IgD-negative memory B cell (primary cell): ENCODE results near the gene PTPN18. TPM values are rescaled to one million over a fixed set of nuclear protein-coding genes. Genes with fewer than 3 reads are reported as not detected.

ENCODE experiments used
- H3K27ac Mint-ChIP-seq, 3 donors: one replicate each; pipeline ENCODE4 v1.8.0; 2020 to 2022; ENCODE audit warnings: mild to moderate bottlenecking in 3 of 3, mixed read lengths in 3 of 3, moderate library complexity in 1 of 3
- H3K27me3 Mint-ChIP-seq: one replicate; pipeline ENCODE4 v1.8.0; 2021; ENCODE audit warnings: mixed read lengths
- H3K36me3 Mint-ChIP-seq: one replicate; pipeline ENCODE4 v1.8.0; 2020; ENCODE audit warnings: mild to moderate bottlenecking, mixed read lengths
- H3K4me1 Mint-ChIP-seq, 3 donors: one replicate each; pipeline ENCODE4 v1.8.0; 2020 to 2022; ENCODE audit warnings: mixed read lengths in 3 of 3, mild to moderate bottlenecking in 1 of 3
- H3K4me3 Mint-ChIP-seq, 4 donors: one replicate each; pipeline ENCODE4 v1.8.0; 2020 to 2022; ENCODE audit warnings: mild to moderate bottlenecking in 4 of 4, mixed read lengths in 4 of 4, moderate library complexity in 3 of 4
- H3K9me3 Mint-ChIP-seq, 3 donors: one replicate each; pipeline ENCODE4 v1.8.0; 2020 to 2021; ENCODE audit warnings: mixed read lengths in 3 of 3, mild to moderate bottlenecking in 1 of 3
- polyA plus RNA-seq: library from polyadenylated mRNA; unstranded; fragments of 300-500 nt; fragmentation: Illumina TruSeq; gene quantifications from one replicate; pipeline ENCODE4 v1.2.3, GENCODE V29; 2021

The PTPN18 gene
- polyA plus RNA-seq, 1 donor from 2014 or later, result 124 TPM

DNA sequence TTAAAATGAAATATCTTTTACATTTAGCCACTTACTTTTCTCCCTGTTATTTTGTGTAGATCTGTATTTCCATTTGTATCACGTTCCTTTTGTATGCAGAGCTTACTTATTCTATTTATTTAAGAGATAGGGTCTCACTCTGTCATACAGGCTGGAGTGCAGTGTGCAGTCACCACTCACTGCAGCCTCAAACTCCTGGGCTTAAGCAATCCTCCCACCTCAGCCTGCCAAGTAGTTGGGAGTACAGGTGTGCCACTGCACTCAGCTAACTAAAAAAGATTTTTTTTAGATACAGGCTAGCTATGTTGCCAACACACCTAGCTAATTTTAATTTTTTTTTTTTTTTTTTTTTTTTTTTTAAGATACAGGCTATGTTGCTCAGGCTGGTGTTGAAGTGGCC, 10.9 kb downstream of the PTPN18 start:
- H3K4me3 Mint-ChIP-seq, result no peak overlapping the region
- peaks cover 16 to 23% (median 19%) of the 10 kb centered on the region in 3 donors for H3K4me1 Mint-ChIP-seq
- H3K9me3 Mint-ChIP-seq, result no peaks in the 10 kb centered on the region
- H3K36me3 Mint-ChIP-seq, result no peaks in the 10 kb centered on the region
- H3K27ac Mint-ChIP-seq, result no peak overlapping the region
- no peaks in the 10 kb centered on the region for H3K27me3 Mint-ChIP-seq

DNA sequence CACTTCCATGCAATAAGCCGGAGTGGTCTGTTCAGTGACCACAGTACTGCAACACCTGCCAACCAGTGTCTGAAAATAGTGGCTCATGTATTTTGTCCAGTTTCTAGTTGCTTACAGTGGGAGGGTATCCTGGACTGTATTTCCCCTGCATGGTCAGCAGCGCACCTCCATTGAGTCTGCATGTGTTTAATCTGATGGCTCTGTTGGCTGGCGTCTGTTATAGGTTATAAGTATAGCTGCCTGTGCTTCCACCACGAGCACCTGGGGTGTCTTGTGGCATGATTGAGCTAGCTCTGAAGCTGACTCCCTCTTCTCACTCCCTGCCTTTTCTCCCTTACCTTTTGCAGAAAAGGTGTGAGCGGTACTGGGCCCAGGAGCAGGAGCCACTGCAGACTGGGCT, 12.9 kb downstream of the PTPN18 start:
- Mint-ChIP-seq H3K36me3 (no peaks in the 10 kb centered on the region), H3K9me3 (no peaks in the 10 kb centered on the region), H3K4me1 (peaks cover 26 to 36% (median 31%) of the 10 kb centered on the region in 3 donors), H3K27me3 (no peaks in the 10 kb centered on the region), H3K4me3 (no peak overlapping the region), H3K27ac (no peak overlapping the region)

DNA sequence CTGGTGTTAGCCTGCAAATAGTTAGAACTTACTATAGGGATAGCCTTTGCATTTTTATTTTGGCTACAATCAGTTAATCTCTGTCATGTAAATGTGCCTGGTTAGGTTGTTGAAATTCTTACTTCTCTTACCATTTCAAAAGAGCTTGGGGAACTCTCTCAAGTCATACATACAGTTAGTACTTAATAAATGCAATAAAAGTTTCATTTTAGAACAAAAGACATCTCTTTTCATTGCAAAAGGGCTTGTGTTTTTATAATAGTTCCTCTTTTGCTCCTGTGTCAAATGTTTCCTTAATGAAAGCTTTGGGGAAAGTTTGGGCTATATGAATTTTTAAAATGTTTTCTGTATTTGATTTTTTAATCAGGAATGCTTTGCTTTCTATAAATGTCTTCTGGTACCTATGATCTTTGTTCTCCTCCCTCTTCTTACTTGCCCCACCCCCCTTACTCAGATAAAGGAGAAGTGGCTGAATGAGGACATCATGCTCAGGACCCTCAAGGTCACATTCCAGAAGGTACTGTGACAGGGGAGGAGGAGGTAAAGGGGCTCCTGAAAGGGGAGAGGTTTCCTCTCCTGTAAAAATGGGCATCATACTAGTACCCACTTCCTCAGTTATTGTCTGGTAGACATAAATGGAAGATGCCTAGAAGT, 13.6 kb downstream of the PTPN18 start:
- no peaks in the 10 kb centered on the region for H3K36me3 Mint-ChIP-seq
- H3K4me1 Mint-ChIP-seq, result peaks cover 29 to 41% (median 33%) of the 10 kb centered on the region in 3 donors
- peak overlapping the region in 1 of 3 donors; percentile 94 for H3K27ac Mint-ChIP-seq
- H3K27me3 Mint-ChIP-seq, result no peaks in the 10 kb centered on the region
- peak overlapping the region in 3 of 4 donors; percentile 78 to 95 (median 92) for H3K4me3 Mint-ChIP-seq
- H3K9me3 Mint-ChIP-seq, result no peaks in the 10 kb centered on the region

DNA sequence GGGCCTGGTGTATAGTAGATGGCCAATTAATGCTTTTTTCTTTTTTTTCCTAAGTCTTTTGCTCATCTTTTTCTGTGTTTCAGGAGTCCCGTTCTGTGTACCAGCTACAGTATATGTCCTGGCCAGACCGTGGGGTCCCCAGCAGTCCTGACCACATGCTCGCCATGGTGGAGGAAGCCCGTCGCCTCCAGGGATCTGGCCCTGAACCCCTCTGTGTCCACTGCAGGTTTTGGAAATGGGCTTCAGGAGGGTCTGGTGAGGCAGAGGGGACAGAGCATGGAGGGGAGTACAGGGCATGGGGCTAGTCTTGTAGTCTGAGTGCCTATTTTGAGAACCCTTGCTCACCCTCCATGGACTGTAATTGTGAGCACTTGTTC, 14.1 kb downstream of the PTPN18 start:
- peaks cover 33 to 45% (median 34%) of the 10 kb centered on the region in 3 donors for H3K4me1 Mint-ChIP-seq
- H3K36me3 Mint-ChIP-seq, result no peaks in the 10 kb centered on the region
- H3K4me3 Mint-ChIP-seq, result peak overlapping the region in 3 of 4 donors; percentile 78 to 95 (median 92)
- H3K27me3 Mint-ChIP-seq, result no peaks in the 10 kb centered on the region
- H3K9me3 Mint-ChIP-seq, result no peaks in the 10 kb centered on the region
- H3K27ac Mint-ChIP-seq, result peak overlapping the region in 2 of 3 donors; percentile 90 to 94

DNA sequence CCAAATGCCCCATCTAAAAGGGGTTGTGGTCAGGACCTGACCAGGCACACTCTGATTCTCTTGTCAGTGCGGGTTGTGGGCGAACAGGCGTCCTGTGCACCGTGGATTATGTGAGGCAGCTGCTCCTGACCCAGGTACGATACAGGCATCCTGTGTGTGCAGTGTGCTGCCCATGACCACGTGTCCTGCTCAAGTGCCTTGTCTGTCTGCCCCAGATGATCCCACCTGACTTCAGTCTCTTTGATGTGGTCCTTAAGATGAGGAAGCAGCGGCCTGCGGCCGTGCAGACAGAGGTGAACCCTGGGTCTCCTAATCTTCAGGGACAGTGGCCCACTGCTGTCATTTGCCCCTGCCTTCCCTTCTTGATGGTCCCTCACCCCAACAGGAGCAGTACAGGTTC, 14.6 kb downstream of the PTPN18 start:
- no peaks in the 10 kb centered on the region for H3K9me3 Mint-ChIP-seq
- H3K36me3 Mint-ChIP-seq, result no peaks in the 10 kb centered on the region
- no peaks in the 10 kb centered on the region for H3K27me3 Mint-ChIP-seq
- H3K4me1 Mint-ChIP-seq, result peaks cover 33 to 49% (median 38%) of the 10 kb centered on the region in 3 donors
- H3K27ac Mint-ChIP-seq, result peak overlapping the region; percentile 90 to 96 (median 94)
- peak overlapping the region; percentile 92 to 96 (median 94) for H3K4me3 Mint-ChIP-seq

DNA sequence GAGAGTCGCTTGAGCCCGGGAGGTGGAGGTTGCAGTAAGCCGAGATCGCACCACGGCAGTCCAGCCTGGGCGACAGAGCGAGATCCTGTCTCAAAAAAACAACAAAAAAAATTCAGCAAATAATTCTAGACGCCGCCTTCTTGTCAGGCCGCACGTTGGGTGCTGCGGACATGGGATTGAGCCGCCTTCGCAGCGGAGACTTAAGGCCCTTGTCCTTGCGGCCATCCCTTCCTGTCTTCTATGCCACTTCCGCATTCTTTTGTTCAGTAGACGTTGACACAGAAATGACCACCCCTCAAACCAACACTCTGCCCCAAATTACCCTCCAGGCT, 15.8 kb downstream of the PTPN18 start:
- Mint-ChIP-seq H3K4me3 (peak overlapping the region; percentile 92 to 96 (median 94)), H3K27me3 (no peaks in the 10 kb centered on the region), H3K9me3 (no peaks in the 10 kb centered on the region), H3K36me3 (peaks cover 6% of the 10 kb centered on the region), H3K4me1 (peaks cover 44 to 61% (median 45%) of the 10 kb centered on the region in 3 donors), H3K27ac (peak overlapping the region; percentile 90 to 96 (median 94))

DNA sequence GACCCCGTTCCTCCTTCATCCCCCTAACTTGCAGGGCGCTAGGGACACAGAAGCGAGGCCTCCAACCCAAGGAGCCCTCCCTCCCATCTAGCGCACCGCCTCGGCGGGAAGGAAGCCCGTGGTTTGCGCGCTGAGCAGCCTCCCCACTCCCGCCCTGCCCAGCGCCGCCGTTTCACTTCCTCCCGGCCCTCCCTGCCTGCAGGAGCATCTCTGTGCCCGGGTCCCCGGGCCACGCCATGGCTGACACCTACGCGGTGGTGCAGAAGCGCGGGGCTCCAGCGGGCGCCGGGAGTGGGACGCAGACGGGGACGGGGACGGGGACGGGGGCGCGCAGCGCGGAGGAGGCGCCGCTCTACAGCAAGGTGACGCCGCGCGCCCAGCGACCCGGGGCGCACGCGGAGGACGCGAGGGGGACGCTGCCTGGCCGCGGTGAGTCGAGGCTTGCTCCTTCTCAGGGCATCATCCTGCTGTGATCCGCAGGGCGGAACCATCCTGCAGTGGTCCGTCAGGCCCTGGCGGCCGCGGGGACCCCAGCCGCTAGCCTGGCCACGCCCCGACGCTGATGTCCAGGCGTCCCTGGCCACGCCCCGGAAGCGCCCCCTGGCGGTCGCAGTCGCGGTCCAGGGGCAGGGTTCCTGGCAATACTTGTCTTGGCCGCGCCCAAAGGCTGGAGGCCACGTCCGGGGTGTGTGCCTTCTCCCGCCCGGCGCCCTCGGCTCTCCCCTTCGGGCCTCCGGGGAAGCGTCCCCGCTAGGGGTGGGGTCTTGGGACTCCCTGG, 16.4 kb downstream of the PTPN18 start:
- Mint-ChIP-seq H3K4me1 (peaks cover 50 to 66% (median 51%) of the 10 kb centered on the region in 3 donors), H3K9me3 (no peaks in the 10 kb centered on the region), H3K4me3 (peak overlapping the region; percentile 92 to 96 (median 94)), H3K27ac (peak overlapping the region; percentile 90 to 96 (median 94)), H3K27me3 (no peaks in the 10 kb centered on the region), H3K36me3 (peaks cover 6% of the 10 kb centered on the region)

DNA sequence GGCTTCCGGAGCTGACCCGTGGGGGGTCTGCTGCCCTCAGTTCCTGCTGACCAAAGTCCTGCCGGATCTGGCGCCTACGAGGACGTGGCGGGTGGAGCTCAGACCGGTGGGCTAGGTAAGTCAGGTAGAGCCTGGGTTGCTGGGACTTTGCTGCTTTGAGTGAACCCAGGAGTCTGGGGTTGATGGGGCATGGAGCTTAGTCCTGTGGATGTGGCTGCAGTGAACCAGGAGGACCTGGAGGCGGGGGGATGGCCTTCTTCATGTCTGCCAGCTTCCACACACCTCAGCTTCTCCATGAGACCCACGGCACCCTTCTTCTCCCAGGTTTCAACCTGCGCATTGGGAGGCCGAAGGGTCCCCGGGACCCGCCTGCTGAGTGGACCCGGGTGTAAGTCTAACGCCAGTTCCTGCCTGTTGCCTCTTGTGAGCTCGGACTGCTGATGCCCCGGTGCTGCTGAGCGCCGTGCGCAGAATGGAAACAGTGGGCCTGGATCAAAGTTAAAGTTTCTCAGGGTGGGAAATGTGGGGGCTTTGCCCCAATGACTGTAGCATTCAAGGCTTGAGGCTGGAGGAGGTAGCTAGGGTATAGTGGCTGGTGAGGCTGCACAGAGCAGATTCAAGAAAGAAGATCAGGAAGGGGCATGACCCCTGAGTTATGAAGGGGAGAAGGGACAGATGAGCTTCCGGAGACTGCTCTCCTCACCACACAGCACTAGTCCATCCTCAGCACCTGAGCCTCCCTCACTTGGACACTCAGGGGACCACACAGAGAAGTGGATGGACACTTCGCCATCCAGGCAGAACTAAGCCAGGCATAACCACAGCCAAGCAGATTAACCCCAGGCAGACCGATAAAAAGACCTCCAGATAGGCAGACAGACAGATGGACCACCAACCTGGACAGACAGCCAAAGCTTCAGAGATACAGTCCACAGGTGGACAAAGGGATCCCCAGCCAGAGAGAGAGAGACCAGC, 17.3 kb downstream of the PTPN18 start:
- peaks cover 58 to 74% (median 59%) of the 10 kb centered on the region in 3 donors for H3K4me1 Mint-ChIP-seq
- H3K9me3 Mint-ChIP-seq, result no peaks in the 10 kb centered on the region
- H3K27me3 Mint-ChIP-seq, result peaks cover 1% of the 10 kb centered on the region
- H3K36me3 Mint-ChIP-seq, result peaks cover 6% of the 10 kb centered on the region
- peak overlapping the region; percentile 86 to 96 (median 94) for H3K4me3 Mint-ChIP-seq
- H3K27ac Mint-ChIP-seq, result peak overlapping the region; percentile 44 to 94 (median 91)

DNA sequence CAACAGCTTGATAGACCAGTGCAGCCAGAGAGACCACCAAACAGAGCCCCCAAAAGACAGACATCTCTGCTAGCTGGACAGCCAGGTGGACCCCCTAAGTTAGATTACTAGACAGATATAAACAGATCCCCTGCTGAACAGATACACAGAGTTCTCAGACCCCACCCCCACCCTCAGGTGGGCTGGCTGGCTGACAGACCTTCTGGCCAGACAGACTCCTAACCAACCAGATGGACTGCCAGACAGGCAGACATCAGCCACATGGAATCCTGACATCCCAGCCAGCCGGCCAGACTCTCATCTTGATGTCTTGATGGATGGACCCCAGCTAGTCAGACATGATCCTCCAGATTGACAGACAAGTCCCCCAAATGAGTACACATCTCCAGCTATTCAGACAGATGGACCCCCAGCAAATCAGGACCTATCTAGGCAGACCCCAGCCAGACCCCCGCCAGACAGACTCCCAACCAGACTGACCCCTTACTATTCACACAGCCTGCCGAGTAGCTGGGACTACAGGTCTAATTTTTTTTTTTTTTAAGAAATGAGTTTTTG, 18.0 kb downstream of the PTPN18 start:
- Mint-ChIP-seq H3K9me3 (no peaks in the 10 kb centered on the region), H3K4me1 (peaks cover 58 to 78% (median 65%) of the 10 kb centered on the region in 3 donors), H3K36me3 (peaks cover 6% of the 10 kb centered on the region), H3K27ac (peak overlapping the region in 2 of 3 donors; percentile 92 to 94), H3K27me3 (peaks cover 1% of the 10 kb centered on the region), H3K4me3 (peak overlapping the region; percentile 74 to 95 (median 90))

DNA sequence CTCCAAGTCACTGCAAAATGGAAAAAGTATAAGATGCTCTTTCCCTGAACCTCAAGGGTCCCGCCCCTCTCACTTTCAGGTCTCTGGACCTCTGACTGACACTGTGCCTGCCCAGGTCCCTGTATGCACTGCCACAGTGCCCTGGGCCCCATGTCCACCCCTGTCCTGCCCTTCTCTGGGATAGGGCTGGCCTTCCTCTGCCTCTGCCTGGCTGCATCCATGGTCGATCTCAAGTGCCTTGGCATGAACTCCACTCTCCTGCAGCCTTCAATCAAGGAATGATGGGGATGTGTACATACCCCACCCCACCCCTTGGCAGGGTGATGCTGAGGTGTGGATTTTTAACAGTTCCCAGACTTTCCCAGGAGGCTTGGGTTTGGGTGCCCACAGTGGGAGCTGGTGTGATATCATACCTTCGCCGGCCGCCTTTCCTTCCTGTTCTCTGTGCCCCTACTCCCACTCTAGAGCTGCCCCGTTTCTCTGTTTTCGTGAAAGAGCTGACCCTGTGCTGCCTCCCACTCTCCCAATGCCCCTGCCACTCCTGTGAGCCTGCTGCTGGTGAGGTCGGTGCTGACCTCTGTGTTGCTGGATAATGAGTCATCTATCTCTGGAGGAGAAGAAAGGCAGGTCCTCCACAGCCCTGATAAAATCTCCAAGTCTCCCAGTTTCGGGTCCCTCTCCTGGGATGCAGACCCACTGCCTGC, 18.9 kb downstream of the PTPN18 start:
- Mint-ChIP-seq H3K4me3 (peak overlapping the region in 2 of 4 donors; percentile 25 to 86), H3K9me3 (no peaks in the 10 kb centered on the region), H3K36me3 (peaks cover 6% of the 10 kb centered on the region), H3K4me1 (peaks cover 57 to 75% (median 71%) of the 10 kb centered on the region in 3 donors), H3K27me3 (peaks cover 1% of the 10 kb centered on the region), H3K27ac (peak overlapping the region; percentile 75 to 93 (median 92))

DNA sequence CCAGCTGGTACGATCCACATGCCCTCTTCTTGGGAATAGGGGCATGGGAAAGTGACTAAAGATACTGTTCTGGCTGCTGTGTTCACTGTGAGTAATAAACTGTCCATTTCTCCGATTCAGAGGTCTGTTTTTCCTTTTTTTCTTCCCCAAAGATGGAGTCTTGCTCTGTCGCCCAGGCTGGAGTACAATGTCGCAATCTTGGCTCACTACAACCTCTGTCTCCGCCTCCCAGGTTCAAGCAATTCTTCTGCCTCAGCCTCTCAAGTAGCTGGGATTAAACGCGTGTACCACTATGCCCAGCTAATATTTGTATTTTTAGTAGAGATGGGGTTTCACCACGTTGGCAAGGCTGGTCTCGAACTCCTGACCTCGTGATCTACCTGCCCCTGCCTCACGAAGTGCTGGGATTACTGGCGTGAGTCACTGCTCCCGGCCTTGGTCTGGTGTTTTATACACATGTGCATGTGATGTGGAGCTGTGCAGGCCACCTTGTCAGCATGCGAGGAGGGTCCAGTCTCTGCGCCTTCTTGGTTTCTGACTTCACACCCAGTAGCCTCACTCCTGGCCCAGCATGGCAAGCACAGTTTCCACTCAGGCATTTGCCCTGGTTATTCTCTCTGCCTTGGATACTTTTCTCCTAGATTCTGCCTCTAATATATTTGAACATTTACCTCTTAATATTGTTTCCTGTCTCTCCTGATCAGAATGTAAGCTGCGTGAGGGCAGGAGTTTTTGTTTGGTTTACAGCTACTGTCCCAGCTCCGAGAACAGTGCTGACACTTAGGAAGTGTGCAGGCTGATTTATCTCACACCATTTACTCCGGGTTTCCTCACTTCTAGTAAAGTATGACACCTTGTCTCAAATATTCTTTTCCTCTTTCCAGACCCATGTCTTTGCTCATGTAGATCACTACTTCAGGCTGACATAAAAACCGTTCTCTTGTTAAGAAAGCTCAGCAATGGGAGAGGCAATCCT, 19.7 kb downstream of the PTPN18 start:
- H3K27me3 Mint-ChIP-seq, result peaks cover 1% of the 10 kb centered on the region
- H3K36me3 Mint-ChIP-seq, result peaks cover 6% of the 10 kb centered on the region
- H3K27ac Mint-ChIP-seq, result peak overlapping the region; percentile 9 to 93 (median 75)
- H3K9me3 Mint-ChIP-seq, result no peaks in the 10 kb centered on the region
- H3K4me1 Mint-ChIP-seq, result peaks cover 48 to 69% (median 68%) of the 10 kb centered on the region in 3 donors
- H3K4me3 Mint-ChIP-seq, result peak overlapping the region in 3 of 4 donors; percentile 70 to 86 (median 78)

DNA sequence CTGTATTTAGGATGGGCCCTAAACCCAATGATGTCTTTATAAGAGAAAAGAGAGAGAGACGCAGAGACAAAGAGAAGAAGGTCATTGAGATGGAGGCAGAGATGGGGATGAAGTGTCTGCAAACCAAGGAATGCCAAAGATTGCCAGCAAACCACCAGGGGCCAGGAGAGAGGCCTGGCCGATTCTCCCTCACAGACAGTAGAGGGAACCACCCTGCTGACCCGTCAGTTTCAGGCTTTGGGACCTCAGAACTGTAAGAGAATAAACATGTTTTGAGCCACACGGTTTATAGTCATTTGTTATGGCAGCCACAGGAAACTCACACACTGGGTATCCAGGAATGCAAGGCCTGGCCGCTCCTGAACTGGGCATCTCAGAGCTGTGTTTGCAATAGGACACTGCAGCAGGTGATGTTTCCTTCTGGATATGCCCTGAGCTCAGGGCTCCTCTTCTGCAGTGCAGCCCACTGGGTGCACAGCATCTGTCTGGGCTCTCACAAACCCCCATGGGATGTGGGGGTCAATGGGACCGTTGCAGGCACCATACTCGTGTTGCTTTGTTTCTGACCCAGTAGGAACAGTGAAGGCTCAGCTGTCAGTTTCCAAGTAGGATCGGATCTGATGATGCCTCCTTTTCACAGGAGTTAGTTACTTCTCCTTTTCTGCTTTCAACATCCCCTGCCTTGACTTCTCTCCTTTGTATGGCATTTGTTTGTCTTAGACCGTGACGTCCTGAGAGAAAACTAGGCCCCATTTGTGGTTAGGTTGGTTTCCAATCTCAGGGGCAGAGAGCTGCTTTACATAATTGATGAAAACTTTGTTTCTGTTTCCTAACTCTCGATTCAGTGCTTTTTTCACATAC, 20.8 kb downstream of the PTPN18 start:
- H3K27ac Mint-ChIP-seq, result peak overlapping the region; percentile 75 to 94 (median 90)
- peaks cover 7% of the 10 kb centered on the region for H3K36me3 Mint-ChIP-seq
- peak overlapping the region; percentile 65 to 86 (median 74) for H3K4me3 Mint-ChIP-seq
- peaks cover 1% of the 10 kb centered on the region for H3K27me3 Mint-ChIP-seq
- no peaks in the 10 kb centered on the region for H3K9me3 Mint-ChIP-seq
- H3K4me1 Mint-ChIP-seq, result peaks cover 46 to 68% (median 66%) of the 10 kb centered on the region in 3 donors
